GM18868 (cell line): Measurements from ENCODE around the gene PTMS.
"Not testable (repeated sequence)": the region's sequence is repeated elsewhere in the genome, so short reads cannot be mapped to it uniquely, and the experiment has no call there.

Experiments
- ATAC-seq: cut with Tn5 transposase; IDR thresholded peaks from one replicate; pipeline ENCODE4 v1.9.1; 2021; ENCODE audit warnings: mild to moderate bottlenecking, moderate library complexity; ENCODE audit not compliant: unreplicated experiment

PTMS gene, protein sequence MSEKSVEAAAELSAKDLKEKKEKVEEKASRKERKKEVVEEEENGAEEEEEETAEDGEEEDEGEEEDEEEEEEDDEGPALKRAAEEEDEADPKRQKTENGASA

DNA sequence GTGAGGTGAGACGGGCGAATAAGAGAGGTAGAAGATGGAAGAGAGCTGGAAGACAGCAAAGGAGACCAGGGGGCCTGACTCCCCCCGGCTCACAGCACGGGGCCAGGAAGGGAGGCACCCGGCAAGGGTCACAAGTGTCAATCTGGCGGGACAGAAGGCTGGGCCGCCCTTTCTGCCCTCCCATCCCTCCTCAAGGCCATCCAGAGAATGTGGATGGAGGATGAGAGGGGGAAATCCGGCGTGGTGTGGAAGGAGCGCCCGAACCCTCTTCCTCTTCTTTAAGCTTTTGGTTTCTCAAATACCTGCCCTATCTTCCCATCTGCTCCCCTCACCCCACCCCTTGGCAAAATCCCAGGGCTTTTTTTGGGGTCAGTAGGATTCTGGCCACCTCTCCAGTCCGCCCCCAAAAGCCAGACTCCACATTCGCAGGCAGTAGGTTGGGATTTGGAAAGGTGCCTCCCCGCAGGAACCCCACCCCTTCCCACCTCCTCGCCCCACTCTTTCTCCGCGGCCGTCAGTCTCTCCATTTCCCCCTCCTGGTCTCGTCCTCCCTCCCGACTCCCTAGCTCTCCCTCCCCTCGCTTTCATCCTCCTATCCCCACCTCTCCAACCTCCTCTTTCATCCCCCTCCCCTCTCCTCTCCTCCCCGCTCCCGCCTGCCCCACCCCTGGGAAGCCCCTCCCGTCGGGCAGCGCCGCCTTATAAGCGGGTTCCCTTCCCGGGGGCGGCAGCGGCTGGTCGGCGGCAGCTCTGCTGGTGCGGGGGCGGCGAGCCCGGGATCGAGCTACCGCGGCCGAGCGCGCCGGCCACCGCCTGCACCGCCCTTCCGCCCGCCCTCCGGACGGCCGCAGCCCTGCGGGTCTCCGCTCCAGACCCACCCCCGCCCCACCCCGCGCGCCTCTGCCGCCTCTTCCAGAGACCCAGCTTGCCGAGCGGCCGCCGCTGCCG, at the start of gene PTMS:
PTMS (plus strand) TSS at position 730 of the 948 bp plus-strand sequence. CDS start 343 bp downstream, outside the sequence.
- ATAC-seq = peak; percentile 3

DNA sequence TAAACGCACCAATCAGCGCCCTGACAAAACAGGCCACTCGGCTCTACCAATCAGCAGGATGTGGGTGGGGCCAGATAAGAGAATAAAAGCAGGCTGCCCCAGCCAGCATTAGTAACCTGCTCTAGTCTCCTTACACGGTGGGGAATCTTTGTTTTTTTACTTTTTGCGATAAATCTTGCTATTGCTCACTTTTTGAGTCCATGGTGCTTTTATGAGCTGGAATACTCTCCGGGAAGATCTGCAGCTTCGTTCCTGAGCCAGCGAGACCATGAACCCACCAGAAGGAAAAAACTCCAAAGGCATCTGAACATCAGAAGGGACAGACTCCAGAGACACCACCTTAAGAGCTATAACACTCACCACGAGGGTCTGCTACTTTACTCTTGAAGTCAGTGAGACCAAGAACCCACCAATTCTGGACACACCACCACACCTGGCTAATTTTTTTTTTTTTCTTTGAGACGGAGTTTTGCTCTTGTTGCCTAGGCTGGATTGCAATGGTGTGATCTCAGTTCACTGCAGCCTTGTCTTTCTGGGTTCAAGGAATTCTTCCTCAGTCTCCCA, 49.2 kb upstream of the PTMS start:
- ATAC-seq = no peak

DNA sequence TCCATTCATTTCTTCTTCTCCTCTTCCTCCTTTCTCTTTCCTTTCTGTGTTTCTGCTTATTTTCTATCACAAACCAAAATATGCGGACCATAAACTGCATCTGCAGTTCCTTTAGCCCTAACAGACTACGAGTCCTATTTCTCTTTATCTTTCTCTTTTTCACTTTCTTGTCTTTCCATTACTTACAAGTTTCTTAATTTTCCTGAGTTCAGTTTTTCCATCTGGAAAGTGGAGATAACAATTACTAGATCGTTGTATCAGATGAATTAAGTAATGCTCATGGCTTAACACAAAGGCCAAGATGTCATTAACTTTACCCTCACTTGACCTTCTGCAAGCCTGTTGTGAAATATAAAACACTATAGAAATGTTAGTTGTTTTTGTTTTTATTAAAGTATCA, 43.3 kb upstream of the PTMS start:
- ATAC-seq = no peak

DNA sequence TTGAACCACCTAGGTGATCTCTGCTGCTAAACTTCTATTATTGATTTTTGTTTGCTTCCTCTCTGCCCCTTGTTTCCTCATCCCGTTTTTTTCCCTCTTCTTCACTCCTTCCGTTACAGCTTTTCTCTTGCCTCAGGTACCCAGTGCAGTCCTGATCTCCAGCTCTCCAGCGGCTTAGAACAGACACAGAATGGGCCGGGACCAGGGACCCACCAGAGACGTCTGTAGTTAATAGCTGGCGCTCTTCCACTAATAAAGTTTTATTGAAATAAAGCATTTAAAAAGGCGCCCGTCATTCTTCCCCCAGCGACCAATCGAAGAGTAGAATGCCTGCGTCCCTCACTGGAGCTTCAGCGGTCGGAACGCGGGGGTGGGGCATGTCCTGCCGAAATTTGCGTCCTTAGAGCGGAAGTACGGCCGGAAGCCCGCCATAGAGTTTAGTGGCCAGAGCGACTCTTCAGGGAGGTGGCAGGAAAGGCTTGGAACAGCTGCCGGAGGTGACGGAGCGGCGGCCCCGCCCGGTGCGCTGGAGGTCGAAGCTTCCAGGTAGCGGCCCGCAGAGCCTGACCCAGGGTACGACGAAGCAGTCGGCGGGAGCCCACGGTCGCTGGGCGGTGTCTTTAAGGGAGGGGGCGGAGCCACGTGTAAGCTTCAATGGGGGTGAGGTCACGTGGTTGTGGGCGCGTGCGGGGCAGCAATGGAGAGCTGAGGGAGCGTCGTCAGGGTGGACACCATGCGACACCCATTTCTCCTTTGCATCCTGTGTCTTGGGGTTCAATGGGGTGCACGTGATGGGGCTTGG, 42.4 kb upstream of the PTMS start, which contains the start of gene COPS7A:
COPS7A (plus strand) TSS at position 440 of the 802 bp plus-strand sequence. CDS start 611 bp downstream, outside the sequence.
- peak; percentile 90 for ATAC-seq

DNA sequence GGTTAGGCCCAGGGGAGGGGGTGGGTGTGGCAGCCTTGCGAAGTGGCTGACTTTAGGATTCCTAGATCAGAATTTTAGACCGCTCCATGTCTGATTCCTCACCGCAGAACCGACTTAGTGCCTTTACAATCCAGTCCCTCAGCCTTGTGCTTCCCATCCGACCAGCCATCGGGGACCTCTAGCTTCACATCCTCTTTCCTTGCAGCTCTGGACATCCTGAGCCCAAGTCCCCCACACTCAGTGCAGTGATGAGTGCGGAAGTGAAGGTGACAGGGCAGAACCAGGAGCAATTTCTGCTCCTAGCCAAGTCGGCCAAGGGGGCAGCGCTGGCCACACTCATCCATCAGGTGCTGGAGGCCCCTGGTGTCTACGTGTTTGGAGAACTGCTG, 41.8 kb upstream of the PTMS start:
- peak; percentile 24 for ATAC-seq

DNA sequence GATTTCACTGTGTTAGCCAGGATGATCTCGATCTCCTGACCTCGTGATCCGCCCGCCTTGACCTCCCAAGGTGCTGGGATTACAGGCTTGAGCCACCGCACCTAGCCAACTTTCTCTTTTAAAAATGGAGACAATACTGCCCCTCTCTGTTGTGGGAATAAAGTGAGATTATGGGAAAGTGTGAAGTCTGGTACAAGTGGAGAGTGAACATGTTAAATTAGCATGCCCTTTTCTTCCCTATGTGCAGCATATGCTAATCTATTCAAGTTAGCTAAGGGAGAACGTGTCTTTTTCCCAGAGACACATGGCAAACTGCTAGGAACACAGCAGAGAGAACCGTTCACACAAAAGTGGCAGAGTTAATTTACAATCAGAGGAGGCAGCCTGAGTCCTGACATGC, 40.8 kb upstream of the PTMS start:
- ATAC-seq = no peak

DNA sequence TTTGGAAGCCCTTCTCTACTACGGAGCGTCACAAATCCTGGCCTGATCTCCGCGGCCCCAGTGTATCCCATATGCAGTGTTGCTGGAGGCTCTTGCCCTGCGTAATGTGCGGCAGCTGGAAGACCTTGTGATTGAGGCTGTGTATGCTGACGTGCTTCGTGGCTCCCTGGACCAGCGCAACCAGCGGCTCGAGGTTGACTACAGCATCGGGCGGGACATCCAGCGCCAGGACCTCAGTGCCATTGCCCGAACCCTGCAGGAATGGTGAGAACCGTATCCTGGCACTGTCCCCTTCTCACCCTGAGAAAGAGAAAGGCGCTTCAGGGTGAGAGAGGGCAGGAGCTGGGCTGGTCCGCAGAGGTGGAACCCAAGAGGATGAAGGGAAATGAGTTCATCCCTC, 37.0 kb upstream of the PTMS start:
- ATAC-seq = no peak

DNA sequence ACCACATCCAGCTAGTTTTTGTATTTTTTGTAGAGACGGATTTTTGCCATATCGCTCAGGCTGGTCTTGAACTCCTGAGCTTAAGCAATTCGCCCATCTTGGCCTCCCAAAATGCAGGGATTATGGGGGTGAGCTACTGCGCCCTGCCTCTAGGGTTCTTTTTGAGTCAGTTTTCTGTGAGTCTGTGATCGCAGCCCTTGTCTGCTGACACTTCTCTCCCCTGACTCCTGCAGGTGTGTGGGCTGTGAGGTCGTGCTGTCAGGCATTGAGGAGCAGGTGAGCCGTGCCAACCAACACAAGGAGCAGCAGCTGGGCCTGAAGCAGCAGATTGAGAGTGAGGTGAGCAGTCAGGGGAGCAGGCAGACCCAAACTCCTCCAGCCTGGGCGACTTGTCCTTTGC, 36.0 kb upstream of the PTMS start:
- ATAC-seq = no peak

DNA sequence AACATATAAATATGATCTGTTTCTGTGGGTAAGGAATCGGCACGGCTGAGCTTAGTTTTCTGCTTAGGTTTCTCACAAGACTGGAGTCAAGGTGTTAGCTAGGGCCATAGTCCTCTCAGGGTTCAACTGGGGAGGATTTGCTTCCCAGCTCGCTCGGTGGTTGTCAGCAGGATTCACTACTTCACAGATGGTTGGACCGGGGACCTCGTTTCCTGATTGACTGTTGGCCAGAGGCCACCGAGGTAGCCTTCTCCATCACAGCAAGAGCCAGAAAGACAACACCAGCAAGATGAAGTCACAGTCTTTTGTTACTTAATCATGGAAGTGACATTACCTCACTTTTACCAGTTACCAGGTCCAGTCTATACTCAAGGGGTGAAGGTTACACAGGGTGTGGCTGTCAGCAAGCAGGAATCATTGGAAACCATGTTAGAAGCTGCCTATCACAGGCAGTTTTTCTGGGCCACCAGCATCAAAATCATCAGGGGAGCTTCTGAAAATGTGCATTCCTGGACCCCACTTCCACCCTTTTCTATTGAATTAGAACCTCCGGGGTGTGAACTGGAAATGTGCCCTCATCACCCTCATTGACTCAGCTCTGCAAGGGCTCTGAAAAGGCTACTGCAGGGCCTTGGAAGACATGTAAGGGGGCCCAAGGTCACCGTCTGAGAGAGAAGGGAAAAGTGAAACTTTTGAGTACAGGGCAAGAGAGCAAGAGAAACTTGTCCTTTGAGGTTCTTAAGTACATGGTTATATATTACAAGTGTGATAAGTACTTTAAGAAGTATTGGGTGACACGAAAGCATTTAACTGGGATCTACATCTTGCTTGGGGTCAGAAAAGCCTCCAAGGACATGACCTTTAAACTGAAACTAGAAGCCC, 31.4 kb upstream of the PTMS start:
- ATAC-seq = no peak

DNA sequence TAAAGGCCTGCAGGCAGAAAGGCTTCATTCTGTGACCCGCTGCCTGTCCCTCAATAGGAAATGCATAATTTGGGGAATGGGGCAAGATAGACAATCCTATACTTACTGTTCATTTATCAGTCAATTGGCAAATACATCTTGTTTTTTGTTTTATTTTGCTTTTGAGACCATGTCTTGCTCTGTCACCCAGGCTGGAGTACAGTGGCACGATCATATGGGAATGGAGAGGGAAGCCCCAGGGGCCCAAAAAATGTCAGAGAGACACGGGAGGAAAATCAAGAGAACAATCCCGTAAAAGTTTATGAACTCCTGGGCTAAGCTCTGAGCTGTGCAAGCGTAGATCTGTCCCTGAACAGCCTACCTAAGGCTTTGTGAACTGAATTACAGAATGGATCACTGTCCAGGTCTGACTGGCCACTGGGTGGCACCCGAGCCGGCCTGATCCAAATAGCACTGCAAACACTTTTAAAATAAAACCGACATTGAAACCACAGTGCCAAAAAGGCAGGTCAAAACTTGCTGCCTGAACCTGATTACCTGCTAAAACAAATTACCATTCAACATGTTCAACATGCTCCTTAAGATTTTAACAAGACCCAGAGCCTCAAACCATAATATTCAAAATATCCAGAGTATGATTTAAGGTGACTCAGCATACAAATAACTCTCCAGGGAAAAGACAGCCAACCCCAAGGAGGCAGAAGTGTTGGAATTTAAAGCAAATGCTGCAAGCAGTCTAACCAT, 30.5 kb upstream of the PTMS start:
- no peak for ATAC-seq

DNA sequence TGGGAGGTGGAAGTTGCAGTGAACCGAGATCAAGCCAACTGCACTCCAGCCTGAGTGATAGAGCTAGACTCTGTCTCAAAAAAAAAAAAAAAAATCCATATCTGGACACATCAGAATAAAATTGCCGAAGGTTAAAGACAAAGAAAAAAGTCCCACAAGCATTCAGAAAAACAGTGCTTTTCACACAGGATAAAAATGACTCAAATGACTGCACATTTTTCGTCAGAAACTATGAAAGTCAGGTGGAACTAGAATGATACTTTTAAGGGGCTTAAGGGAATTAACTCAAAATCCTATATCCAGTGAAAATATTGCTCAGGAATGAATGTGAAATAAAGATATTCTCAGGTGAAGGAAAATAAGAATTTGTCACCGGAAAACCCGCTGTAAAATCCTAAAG, 29.4 kb upstream of the PTMS start:
- no peak for ATAC-seq

DNA sequence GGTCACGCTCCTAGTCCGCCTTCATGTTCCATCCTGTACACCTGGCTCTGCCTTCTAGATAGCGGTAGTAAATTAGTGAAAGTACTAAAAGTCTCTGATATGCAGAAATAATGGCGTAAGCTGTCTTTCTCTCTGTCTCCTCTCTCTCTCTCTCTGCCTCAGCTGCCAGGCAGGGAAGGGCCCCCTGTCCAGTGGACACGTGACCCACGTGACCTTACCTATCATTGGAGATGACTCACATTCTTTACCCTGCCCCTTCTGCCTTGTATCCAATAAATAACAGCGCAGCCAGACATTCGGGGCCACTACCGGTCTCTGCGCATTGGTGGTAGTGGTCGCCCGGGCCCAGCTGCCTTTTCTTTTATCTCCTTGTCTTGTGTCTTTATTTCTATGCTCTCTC, 24.1 kb upstream of the PTMS start:
- not testable (repeated sequence) for ATAC-seq

DNA sequence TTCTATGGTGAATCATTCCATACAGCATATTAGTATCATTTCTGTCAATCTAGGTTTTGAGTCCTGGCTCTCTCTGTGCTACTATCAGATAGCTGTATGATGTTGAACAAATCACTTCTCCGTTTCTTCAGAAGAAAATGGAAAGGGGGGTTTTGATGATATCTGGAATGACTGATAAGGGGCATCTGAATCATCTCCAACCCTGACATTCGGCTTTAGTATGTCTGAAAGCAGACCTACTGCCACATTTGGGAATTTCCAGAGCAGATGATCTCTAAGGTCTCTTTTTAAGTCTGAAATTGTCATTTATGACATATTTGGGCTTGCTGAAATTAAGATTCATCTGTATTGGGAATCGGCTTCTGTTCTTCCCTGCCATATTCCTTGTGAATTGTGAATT, 23.3 kb upstream of the PTMS start:
- no peak for ATAC-seq

DNA sequence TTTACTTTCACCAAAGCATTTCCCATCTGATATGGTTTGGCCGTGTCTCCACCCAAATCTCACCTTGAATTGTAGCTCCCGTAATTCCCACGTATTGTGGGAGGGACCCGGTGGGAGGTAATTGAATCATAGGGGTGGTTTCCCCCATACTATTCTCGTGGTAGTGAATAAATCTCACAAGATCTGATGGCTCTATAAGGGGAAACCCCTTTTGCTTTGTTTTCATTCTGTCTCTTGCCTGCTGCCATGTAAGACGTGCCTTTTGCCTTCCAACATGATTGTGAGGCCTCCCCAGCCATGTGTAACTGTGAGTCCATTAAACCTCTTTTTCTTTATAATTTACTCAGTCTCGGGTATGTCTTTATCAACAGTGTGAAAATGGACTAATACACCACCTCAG, 22.9 kb upstream of the PTMS start:
- ATAC-seq = not testable (repeated sequence)

DNA sequence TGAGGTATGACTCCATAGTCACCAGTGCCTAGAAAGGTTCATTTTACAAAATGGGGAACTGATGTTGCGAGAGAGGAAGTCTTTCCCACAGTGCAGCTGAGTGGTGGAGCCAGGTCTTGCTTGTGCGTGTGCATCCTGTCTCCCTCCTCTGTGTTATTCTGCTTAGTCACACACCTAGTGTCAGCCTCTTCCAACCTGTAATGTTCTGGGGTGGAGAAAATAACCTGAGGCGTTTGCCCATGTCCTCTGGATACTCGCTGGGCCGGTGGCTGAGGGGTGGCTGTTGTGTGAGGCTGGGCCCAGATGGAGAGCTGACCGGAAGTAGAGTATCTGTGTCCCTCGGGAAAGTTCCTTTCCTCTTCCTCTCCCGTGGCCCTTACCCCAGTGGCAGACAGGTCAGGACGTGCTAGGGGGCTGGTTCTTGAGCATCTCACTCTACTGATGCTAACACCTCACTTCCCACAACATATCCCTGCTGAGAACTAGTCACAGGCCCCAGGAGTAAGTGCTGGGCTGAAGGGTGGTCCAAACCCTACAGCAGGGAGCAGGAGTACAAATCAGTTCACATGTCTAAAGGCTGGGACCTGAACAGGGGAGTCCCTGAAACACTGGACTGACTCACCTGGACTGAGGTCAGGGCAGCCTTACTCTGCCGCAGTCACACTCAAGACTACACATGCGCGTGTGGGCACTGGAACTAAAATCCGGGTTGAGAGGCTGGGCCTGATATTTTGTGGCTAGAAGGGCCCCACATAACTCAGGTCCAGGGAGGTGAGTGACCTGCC, 20.2 kb upstream of the PTMS start:
- no peak for ATAC-seq

DNA sequence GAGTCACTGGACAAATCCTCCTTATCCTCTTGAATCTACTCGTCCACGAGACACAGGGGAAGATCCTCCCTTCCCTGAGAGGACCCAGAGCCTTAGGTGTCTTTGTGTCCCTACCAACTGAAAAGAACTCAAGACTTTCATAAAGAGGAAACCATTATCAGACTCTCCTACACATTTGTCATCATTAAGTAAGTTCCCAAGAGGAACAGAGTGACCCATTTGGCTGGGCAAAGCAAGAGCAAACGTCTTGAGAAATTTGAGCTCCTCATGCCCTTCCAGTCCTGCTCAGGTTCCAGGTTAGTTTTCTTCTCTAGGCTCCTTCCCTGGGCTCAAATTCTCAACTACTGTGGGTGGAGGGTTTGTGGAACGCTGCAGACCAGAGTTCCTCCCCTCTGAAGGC, 18.9 kb upstream of the PTMS start:
- no peak for ATAC-seq

DNA sequence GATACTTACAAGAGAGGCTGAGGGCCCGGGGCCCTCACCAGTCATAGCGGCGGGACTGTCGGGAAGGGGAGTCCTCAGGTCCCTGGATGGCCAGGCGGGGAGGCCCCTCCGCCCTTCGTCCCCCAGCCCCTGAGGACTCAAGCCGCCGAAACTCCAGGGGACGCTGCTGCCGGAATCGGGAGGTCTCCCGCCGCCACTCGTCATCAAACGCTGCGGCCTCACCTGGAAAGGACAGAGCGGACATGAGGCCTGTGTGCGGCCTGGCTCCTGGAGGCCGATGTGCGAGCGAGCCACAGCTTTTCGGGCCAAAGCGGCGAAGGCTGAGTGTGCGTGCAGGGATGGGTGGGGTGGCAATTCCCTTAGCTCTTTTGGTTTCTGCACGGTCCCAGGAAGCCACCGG, 17.4 kb upstream of the PTMS start:
- no peak for ATAC-seq

DNA sequence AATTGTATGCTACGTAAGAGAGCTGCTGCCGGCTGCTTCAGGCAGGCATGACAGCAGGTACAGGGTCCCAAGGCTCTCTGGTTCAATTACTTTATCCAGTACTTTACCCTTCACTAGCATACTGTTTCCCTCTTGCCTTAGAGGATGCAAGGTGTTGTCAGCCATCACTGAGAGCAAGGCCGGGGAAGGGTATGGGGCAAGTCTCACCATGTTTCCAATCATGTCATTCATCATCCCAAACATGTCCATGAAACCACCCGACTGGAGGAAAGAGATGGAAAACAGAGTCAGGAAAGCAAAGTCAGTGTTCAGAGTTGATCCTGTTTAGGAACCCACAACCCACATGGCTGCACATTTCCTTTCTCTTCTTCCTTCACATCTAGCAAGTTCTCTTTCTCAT, 15.7 kb upstream of the PTMS start:
- no peak for ATAC-seq

DNA sequence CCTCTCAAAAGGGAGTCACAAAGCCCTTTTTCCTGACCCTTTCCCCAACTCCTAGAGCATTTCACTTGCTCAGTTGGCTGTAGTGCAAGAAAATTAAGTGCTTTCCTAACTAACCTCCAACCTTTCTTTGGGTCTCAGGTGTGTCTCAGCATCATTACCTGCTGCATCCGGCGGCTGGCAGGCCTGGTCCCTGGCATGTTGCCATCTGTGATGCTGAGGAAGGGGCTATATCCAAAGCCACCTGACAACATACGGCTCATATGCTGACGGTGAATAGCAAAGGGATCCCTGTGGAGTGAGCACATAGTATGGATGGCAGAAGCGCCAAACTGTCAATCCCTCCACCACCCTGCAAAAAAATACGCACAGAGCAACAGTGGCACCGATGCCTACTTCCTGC, 14.4 kb upstream of the PTMS start:
- no peak for ATAC-seq
